Neutrophil (primary cell): Measurements from ENCODE around the gene C16orf54.
"Not testable (repeated sequence)": the region's sequence is repeated elsewhere in the genome, so short reads cannot be mapped to it uniquely, and the experiment has no call there.

Experiments used
- H3K27ac ChIP-seq: fragments of 200-600 bp; sonication (generic); 2 replicates; pipeline ENCODE4 v1.5.1; 2016; ENCODE audit warnings: mild to moderate bottlenecking, moderate library complexity
- H3K27me3 ChIP-seq: fragments of 200-600 bp; sonication (generic); 2 replicates; pipeline ENCODE4 v1.6.0; 2016; ENCODE audit warnings: mild to moderate bottlenecking
- H3K36me3 ChIP-seq: fragments of 200-600 bp; sonication (generic); 2 replicates; pipeline ENCODE4 v1.5.1; 2017
- H3K4me1 ChIP-seq, 2 experiments: fragments of 200-600 bp in 1 of 2; sonication (generic) in 1 of 2; 1 replicate in 1 of 2; 2 replicates in 1 of 2; pipeline versions ENCODE4 v1.5.1 to v1.6.1; 2013 to 2016; ENCODE audit warnings: low read depth in 1 of 2, low read length in 1 of 2, mild to moderate bottlenecking in 1 of 2, moderate library complexity in 1 of 2; ENCODE audit not compliant: control insufficient read depth in 1 of 2, insufficient read depth in 1 of 2
- H3K4me3 ChIP-seq, 2 experiments: fragments of 200-600 bp in 1 of 2; sonication (generic) in 1 of 2; 1 replicate in 1 of 2; 2 replicates in 1 of 2; pipeline ENCODE4 v1.5.1; 2013 to 2016; ENCODE audit warnings: low read depth in 1 of 2, low read length in 1 of 2, mild to moderate bottlenecking in 1 of 2, moderate library complexity in 1 of 2
- H3K9me3 ChIP-seq: fragments of 200-600 bp; sonication (generic); 2 replicates; pipeline ENCODE4 v1.5.1; 2016
- CTCF ChIP-seq: fragments of 200-600 bp; sonication (generic); IDR thresholded peaks from 2 replicates; pipeline ENCODE4 v1.5.1; 2016; ENCODE audit warnings: antibody characterized with exemption

The C16orf54 gene

GRCh38 chr16:29710227-29711219 lies 35.3 kb downstream of the C16orf54 start:
- H3K27me3 ChIP-seq = no peaks in the 10 kb centered on the region
- H3K4me1 ChIP-seq = peaks cover 29 to 32% of the 10 kb centered on the region in 2 experiments
- H3K9me3 ChIP-seq = no peaks in the 10 kb centered on the region
- no peaks in the 10 kb centered on the region for H3K36me3 ChIP-seq
- TF ChIP-seq CTCF = peak; percentile 50
- H3K27ac ChIP-seq = peak overlapping the region; percentile 61
- H3K4me3 ChIP-seq = no peak overlapping the region

GRCh38 chr16:29709657-29710056 lies 36.1 kb downstream of the C16orf54 start:
- H3K27me3 ChIP-seq, H3K27ac ChIP-seq, H3K36me3 ChIP-seq, H3K4me3 ChIP-seq, H3K9me3 ChIP-seq: not testable (repeated sequence)
- H3K4me1 ChIP-seq = peaks cover 29 to 32% of the 10 kb centered on the region in 2 experiments

- H3K36me3 ChIP-seq = no peaks in the 10 kb centered on the region
- H3K4me3 ChIP-seq = no peak overlapping the region
- no peak for TF ChIP-seq CTCF
- no peaks in the 10 kb centered on the region for H3K9me3 ChIP-seq
- H3K4me1 ChIP-seq = peaks cover 29 to 32% of the 10 kb centered on the region in 2 experiments
- H3K27me3 ChIP-seq = no peaks in the 10 kb centered on the region
- no peak overlapping the region for H3K27ac ChIP-seq
These were observed 36.7 kb downstream of the C16orf54 start for GRCh38 chr16:29708917-29709600.

- not testable (repeated sequence) for H3K4me3 ChIP-seq, H3K9me3 ChIP-seq, H3K27ac ChIP-seq, H3K36me3 ChIP-seq, H3K27me3 ChIP-seq
- H3K4me1 ChIP-seq = peaks cover 21 to 22% of the 10 kb centered on the region in 2 experiments
These were observed 38.6 kb downstream of the C16orf54 start for GRCh38 chr16:29707160-29707559.

- Histone ChIP-seq H3K4me3 (no peak overlapping the region), H3K9me3 (no peaks in the 10 kb centered on the region), H3K27me3 (peaks cover 21% of the 10 kb centered on the region), H3K27ac (no peak overlapping the region), H3K36me3 (no peaks in the 10 kb centered on the region), H3K4me1 (peaks cover 4 to 5% of the 10 kb centered on the region in 2 experiments)
- no peak for TF ChIP-seq CTCF
These were observed 40.8 kb downstream of the C16orf54 start for GRCh38 chr16:29705030-29705429.

- TF ChIP-seq CTCF = no peak
- Histone ChIP-seq H3K27ac (no peak overlapping the region), H3K27me3 (peaks cover 21% of the 10 kb centered on the region), H3K9me3 (no peaks in the 10 kb centered on the region), H3K4me1 (peaks cover 4 to 5% of the 10 kb centered on the region in 2 experiments), H3K4me3 (no peak overlapping the region), H3K36me3 (no peaks in the 10 kb centered on the region)
These were observed 43.5 kb downstream of the C16orf54 start for GRCh38 chr16:29702269-29702668.
